Fibroblast of skin of left quadriceps (primary cell): ENCODE results near the gene SYNGR2.
"Not testable (repeated sequence)": the region's sequence is repeated elsewhere in the genome, so short reads cannot be mapped to it uniquely, and the experiment has no call there.

ENCODE experiments used
- DNase-seq, 2 experiments: peaks; one replicate each; pipeline ENCODE4 v3.0.0-alpha.2; 2013; ENCODE audit warnings: low read depth in 2 of 2

The SYNGR2 gene

DNA sequence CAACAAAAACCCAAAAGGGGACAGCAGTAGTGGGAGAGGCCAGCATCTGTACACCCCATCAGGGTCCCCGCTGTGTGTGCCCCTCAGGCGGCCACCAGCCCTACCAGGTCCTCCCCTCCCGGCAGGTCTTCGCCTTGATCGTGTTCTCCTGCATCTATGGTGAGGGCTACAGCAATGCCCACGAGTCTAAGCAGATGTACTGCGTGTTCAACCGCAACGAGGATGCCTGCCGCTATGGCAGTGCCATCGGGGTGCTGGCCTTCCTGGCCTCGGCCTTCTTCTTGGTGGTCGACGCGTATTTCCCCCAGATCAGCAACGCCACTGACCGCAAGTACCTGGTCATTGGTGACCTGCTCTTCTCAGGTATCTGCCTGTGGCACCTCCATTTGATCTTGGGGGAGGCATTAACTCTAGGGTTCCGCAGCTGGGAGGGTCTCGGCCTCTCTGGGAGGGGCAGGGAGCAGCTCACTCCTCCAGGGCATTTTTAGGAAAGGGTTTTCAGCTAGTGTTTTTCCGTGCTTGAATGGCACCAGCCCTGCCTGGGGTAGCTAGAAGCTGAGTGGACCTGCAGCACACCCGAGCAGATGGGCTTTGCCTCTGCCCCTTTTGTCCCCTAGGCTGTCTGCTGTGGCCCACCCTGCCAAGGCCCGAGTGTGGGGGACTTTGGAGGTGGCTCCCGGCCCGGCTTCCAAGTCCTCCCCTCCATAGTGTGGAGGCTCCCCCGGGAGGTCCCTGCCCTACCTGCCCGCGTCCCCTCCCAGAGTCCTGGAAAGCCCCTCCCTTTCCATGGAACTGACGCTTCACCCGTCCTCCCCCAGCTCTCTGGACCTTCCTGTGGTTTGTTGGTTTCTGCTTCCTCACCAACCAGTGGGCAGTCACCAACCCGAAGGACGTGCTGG, 2.6 kb downstream of the SYNGR2 start:
- no peak for DNase-seq

GRCh38 chr17:78171591-78172248, 3.3 kb downstream of the SYNGR2 start:
- not testable (repeated sequence) for DNase-seq

- DNase-seq, result no peak
Observed at GRCh38 chr17:78172249-78173051, 4.1 kb downstream of the SYNGR2 start.

- no peak for DNase-seq
Observed at GRCh38 chr17:78173097-78173715, 4.8 kb downstream of the SYNGR2 start.

GRCh38 chr17:78174346-78174869, 6.0 kb downstream of the SYNGR2 start:
- DNase-seq, result no peak

- DNase-seq, result no peak
Observed at GRCh38 chr17:78174870-78175642, 6.7 kb downstream of the SYNGR2 start.

GRCh38 chr17:78175643-78175981, 7.2 kb downstream of the SYNGR2 start:
- no peak for DNase-seq

- peak in 1 of 2 experiments; percentile 12 for DNase-seq
Observed at GRCh38 chr17:78176548-78177025, 8.2 kb downstream of the SYNGR2 start.

DNA sequence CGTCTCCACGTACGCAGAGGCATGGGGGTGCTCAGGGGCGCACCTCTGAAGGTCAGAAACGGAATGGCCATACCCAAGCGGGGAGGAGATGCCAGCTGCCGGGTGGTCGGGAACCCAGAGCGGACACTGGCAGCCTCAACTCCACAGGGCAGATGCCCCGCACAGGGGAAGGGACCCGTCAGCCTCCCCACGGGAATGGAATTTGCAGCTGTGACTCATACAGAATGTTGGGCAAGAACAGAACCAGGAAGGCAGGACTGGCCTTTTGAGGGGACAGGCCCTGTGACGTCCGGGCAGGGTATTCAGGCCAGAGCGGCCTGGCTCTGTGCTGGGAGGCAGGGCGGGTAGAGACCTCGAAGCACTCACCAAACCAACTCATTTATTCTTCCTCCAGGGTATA, 11.0 kb downstream of the SYNGR2 start:
- no peak for DNase-seq

- DNase-seq, result no peak
Observed at GRCh38 chr17:78180083-78180482, 11.7 kb downstream of the SYNGR2 start.

DNA sequence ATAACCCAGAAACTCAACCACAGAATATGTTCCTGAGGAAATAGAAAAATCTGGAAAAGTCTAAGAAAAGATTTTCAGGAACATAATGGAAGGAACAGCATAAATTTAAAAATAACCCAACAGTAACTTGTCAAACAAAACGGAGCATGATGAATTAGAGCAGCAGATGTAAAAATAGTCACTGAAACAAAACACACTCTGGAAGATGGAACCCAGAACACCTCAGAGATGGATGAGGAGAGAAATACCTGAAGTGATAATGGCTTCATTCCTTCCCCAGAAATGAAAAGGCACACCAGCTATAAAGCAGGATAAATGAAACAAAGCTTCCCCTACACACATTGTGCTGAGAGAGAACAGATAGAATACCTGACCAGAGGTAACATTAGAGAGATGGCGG, 12.1 kb downstream of the SYNGR2 start:
- no peak for DNase-seq

DNA sequence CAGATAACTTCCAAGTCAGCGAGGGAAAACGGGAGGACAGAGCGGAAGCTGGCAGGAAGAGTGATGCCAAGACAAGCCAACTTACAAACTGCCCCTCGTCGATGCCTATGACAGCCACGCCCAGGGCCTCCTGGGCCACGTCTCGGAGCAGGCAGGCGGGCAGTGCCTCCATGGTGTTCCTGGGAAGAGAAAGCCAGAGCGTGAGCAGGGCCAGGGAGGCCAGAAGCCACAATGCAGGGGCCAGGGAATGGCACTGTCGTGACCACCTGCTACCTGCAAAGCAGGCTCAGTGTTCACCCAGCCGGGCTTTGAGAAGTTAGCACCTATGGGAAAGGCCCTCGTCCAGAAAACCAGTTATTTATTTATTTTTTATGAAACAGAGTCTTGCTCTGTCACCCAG, 14.1 kb downstream of the SYNGR2 start:
- no peak for DNase-seq

- DNase-seq, result no peak
Observed at GRCh38 chr17:78183916-78184315, 15.5 kb downstream of the SYNGR2 start.

GRCh38 chr17:78184351-78184750, 16.0 kb downstream of the SYNGR2 start:
- no peak for DNase-seq

GRCh38 chr17:78184868-78185267, 16.5 kb downstream of the SYNGR2 start:
- no peak for DNase-seq

DNA sequence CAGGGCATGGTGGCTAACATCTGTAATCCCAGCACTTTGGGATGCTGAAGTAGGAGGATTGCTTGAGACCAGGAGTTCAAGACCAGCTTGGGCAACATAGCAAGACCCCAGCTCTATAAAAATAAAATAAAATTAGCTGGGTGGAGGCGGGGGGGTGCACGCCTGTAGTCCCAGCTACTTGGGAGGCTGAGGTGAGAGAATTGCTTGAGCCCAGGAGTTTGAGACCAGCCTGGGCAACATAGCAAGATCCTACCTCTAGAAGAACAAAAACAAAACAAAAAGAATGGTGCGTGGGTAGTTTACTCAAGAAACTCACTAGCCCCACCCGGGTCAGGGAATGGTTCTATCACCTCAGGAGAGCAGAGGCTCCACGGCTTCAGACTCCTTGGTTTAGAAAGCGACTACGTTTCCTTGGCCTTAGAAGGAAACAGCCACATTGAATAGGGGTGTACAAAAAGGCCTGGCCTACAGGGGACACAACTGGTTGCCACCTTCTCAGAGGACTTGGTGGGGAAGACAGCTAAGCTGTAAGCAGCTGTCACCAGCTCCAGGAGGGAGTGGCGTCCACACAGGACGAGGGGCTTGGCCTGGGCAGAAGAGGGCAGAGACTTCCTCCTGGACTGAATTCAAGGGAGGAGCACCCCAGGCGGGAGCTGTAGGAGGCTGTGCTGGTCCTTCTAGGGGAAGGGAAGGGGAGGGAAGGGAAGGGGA, 17.8 kb downstream of the SYNGR2 start:
- DNase-seq, result no peak

DNA sequence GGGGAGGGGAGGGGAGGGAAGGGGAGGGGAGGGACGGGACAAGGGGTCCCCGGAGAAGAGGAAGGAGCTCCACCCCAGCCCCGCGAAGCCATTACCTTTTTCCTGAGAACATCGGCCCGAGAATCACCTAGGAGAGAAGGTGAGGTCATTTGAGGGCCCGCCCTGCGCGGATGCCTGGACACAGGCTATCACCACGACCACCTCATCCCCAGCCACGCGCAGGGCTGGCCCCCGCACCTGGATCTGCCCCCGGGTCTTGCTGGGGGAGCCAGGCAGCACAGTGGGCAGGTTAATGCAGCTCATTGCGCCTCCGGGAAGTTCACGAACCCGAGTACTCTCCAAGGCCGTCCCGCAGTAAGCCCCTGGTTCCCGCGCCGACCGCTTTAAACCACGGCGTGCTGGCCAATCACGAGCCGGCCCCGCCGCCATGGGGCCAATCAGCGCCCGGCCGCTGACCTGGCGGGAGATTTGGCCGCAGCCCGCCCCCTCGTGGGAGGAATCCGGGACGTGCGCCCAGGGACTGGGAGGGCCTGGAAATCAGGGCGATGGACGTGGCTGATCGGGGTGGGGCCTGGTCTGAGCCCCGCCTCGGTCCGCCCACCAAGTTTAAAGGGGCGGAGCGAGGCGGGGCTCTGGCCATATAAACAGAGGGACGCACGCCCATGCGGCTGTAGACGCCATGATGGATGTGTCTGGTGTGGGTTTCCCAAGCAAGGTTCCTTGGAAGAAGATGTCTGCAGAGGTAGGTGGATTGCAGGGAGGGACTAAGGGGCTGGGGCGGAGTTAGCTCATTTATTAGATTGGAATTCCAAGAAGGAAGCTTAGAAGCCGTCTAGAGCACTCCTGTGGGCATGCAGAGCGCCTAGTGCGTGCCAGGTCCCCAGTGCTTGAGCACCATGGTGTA, 18.6 kb downstream of the SYNGR2 start, which contains the start of the genes AFMID and TK1:
Gene AFMID, plus strand, starts transcription at position 671 of the 904 bp plus-strand sequence. Its CDS starts 9 bp downstream, at position 680.
Gene TK1, minus strand, starts transcription at position 361 of the 904 bp plus-strand sequence. Its CDS starts 58 bp downstream, at position 303.
- DNase-seq, result peak; percentile 93

DNA sequence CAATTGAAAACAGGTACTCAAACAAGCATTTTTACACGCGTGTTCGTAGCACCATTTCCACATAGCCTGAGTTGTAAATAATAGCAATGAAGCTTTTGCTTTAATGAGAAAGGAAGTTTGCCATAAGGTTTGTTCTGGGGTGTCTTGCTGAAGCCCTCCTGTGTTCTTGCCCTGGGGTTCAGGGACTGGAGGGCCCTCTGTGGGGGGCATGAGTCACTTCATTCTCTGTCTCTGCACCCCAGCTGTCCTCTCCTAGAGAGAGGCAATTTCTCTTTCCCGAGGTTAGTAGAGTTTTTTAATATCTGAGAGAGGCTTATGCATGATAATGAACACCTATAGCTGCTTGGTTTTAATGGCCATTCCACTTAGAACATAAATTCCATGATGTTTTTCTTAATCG, 28.3 kb downstream of the SYNGR2 start:
- no peak for DNase-seq
